Measurements from ENCODE around the gene HNRNPR.
A peak's percentile ranks its signal among the peaks of the same experiment; 100 is the strongest.
"Not testable (repeated sequence)": the region's sequence is repeated elsewhere in the genome, so short reads cannot be mapped to it uniquely, and the experiment has no call there.

HNRNPR gene

GRCh38 chr1:23344111-23344986 lies at the start of gene HNRNPR:
Gene HNRNPR, minus strand, starts transcription at chr1:23344284. Its CDS starts 3,276 bp downstream, at chr1:23341008.
- peak; percentile 83 to 100 (median 98) for DNase-seq

GRCh38 chr1:23393706-23394105 lies 49.6 kb upstream of the HNRNPR start:
- no peak for DNase-seq

- DNase-seq: no peak
These were observed 48.2 kb upstream of the HNRNPR start for GRCh38 chr1:23392125-23392855.

GRCh38 chr1:23389837-23390321 lies 45.8 kb upstream of the HNRNPR start:
- DNase-seq: no peak

- DNase-seq: no peak
These were observed 43.4 kb upstream of the HNRNPR start for GRCh38 chr1:23387494-23387893.

GRCh38 chr1:23385119-23385621 lies 41.1 kb upstream of the HNRNPR start:
- no peak for DNase-seq

- no peak for DNase-seq
These were observed 40.4 kb upstream of the HNRNPR start for GRCh38 chr1:23384312-23385058.

- DNase-seq: no peak
These were observed 39.7 kb upstream of the HNRNPR start for GRCh38 chr1:23383577-23384311.

GRCh38 chr1:23381233-23381885 lies 37.3 kb upstream of the HNRNPR start:
- no peak for DNase-seq

- no peak for DNase-seq
These were observed 36.6 kb upstream of the HNRNPR start for GRCh38 chr1:23380719-23381118.

- not testable (repeated sequence) for DNase-seq
These were observed 36.2 kb upstream of the HNRNPR start for GRCh38 chr1:23380236-23380635.

GRCh38 chr1:23376890-23377811 lies 33.1 kb upstream of the HNRNPR start:
- DNase-seq: peak in 2 of 14 donors; percentile 11 to 65

GRCh38 chr1:23374079-23374735 lies 30.1 kb upstream of the HNRNPR start:
- not testable (repeated sequence) for DNase-seq

GRCh38 chr1:23371987-23372880 lies 28.1 kb upstream of the HNRNPR start:
- DNase-seq: peak in 1 of 14 donors; percentile 2

GRCh38 chr1:23370709-23371584 lies 26.9 kb upstream of the HNRNPR start:
- DNase-seq: peak in 1 of 14 donors; percentile 17

GRCh38 chr1:23370330-23370708 lies 26.2 kb upstream of the HNRNPR start:
- no peak for DNase-seq

- peak in 11 of 14 donors; percentile 44 to 80 (median 63) for DNase-seq
These were observed 25.4 kb upstream of the HNRNPR start, which contains the start of gene ZNF436 for GRCh38 chr1:23369335-23370013. Gene ZNF436, minus strand, starts transcription at chr1:23369836. Its CDS starts 1,831 bp downstream, at chr1:23368005.
